Smooth muscle cell (in vitro differentiated cells): ENCODE results near the gene ZFP14. TPM values are rescaled to one million over a fixed set of nuclear protein-coding genes. Genes with fewer than 3 reads are reported as not detected.
A peak's percentile ranks its signal among the peaks of the same experiment; 100 is the strongest.

Experiments
- DNase-seq: peaks from one replicate; lab custom pipeline; 2025; ENCODE audit not compliant: unreplicated experiment; lab: John Stamatoyannopoulos, UW
- H2AFZ ChIP-seq: fragments of 200-600 bp; sonication (generic); 2 replicates; pipeline ENCODE4 v1.6.0; 2016; ENCODE audit warnings: antibody characterized with exemption, low read depth, mild to moderate bottlenecking
- H3F3A ChIP-seq: fragments of 200-600 bp; sonication (generic); 2 replicates; pipeline ENCODE4 v1.6.0; 2017; ENCODE audit warnings: antibody characterized with exemption, low read depth
- H3K27ac ChIP-seq: fragments of 200-600 bp; sonication (generic); 2 replicates; pipeline ENCODE4 v1.5.1; 2016; ENCODE audit warnings: low read depth, mild to moderate bottlenecking
- H3K27me3 ChIP-seq: fragments of 200-600 bp; sonication (generic); 2 replicates; pipeline ENCODE4 v1.6.1; 2016; ENCODE audit warnings: low read depth, mild to moderate bottlenecking
- H3K36me3 ChIP-seq: fragments of 200-600 bp; sonication (generic); 2 replicates; pipeline ENCODE4 v1.5.1; 2016; ENCODE audit warnings: low read depth
- H3K4me1 ChIP-seq: fragments of 200-600 bp; sonication (generic); 2 replicates; pipeline ENCODE4 v1.5.1; 2016; ENCODE audit warnings: low read depth
- H3K4me2 ChIP-seq: fragments of 200-600 bp; sonication (generic); 2 replicates; pipeline ENCODE4 v1.6.0; 2016; ENCODE audit warnings: mild to moderate bottlenecking
- H3K4me3 ChIP-seq: fragments of 200-600 bp; sonication (generic); 2 replicates; pipeline ENCODE4 v1.5.1; 2016; ENCODE audit warnings: mild to moderate bottlenecking
- H3K79me2 ChIP-seq: fragments of 200-600 bp; sonication (generic); 2 replicates; pipeline ENCODE4 v1.6.0; 2016; ENCODE audit warnings: low read depth, mild to moderate bottlenecking
- H3K9ac ChIP-seq: fragments of 200-600 bp; sonication (generic); 2 replicates; pipeline ENCODE4 v1.6.0; 2016; ENCODE audit warnings: low read depth
- H3K9me3 ChIP-seq: fragments of 200-600 bp; sonication (generic); replicated peaks from 2 replicates; pipeline ENCODE4 v1.5.1; 2016; ENCODE audit warnings: low read depth
- H4K20me1 ChIP-seq: fragments of 200-600 bp; sonication (generic); 2 replicates; pipeline ENCODE4 v1.6.0; 2016; ENCODE audit warnings: low read depth
- WGBS: methylation state at CpG from one replicate; pipeline ENCODE4 v1.1.7; 2016; ENCODE audit warnings: low lambda C conversion rate; 5-methylcytosine and 5-hydroxymethylcytosine counted together
- polyA plus RNA-seq: library from polyadenylated mRNA; unstranded; fragments of >200 nt; fragmentation: Nextera tagmentation; extraction: Ambion mirVana; gene quantifications from 2 replicates; pipeline ENCODE4 v1.2.1, GENCODE V29; 2016
- total RNA-seq: library from RNA; depleted of rRNA; stranded (reverse); fragments of >200 nt; gene quantifications from 2 replicates; pipeline ENCODE4 v1.2.3, GENCODE V29; 2014
- TF ChIP-seq, protein P1 (sequence below): fragments of 200-600 bp; sonication (generic); IDR thresholded peaks from 2 replicates; pipeline ENCODE4 v1.5.1; 2017; ENCODE audit warnings: borderline replicate concordance, mild to moderate bottlenecking, antibody characterized with exemption; ENCODE audit not compliant: insufficient read depth, poor library complexity, severe bottlenecking

The ZFP14 gene
- total and polyA plus RNA-seq, 2 experiments from 2014 or later = 1.3 to 2.0 TPM

DNA sequence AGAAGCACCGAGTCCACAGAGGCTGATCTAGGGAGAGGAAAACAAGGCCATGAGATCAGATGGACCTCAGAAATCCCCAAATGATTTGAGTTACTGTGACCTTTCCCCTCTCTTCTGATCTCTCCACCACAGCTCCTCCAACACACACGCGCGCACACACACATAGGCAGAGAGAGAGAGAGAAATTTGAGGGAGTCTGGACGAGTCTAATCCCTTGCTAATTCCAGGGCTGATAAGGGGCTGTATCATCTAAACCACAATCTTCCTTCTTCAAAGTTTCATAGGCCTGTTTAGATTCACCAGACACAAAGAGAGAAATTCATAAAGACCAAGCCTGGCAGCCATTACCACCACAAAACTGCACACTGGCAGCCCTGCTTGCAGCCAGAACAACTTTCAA, 30.8 kb upstream of the ZFP14 start:
- Histone ChIP-seq H3F3A (peaks cover 9% of the 10 kb centered on the region), H4K20me1 (peaks cover 68% of the 10 kb centered on the region), H3K4me3 (no peak overlapping the region), H3K79me2 (peaks cover 42% of the 10 kb centered on the region), H3K4me1 (no peaks in the 10 kb centered on the region), H3K9ac (no peak overlapping the region), H3K27ac (no peak overlapping the region), H2AFZ (no peak overlapping the region), H3K9me3 (no peaks in the 10 kb centered on the region), H3K4me2 (no peak overlapping the region), H3K27me3 (no peaks in the 10 kb centered on the region), H3K36me3 (peaks cover 43% of the 10 kb centered on the region)
- TF ChIP-seq, protein P1, sequence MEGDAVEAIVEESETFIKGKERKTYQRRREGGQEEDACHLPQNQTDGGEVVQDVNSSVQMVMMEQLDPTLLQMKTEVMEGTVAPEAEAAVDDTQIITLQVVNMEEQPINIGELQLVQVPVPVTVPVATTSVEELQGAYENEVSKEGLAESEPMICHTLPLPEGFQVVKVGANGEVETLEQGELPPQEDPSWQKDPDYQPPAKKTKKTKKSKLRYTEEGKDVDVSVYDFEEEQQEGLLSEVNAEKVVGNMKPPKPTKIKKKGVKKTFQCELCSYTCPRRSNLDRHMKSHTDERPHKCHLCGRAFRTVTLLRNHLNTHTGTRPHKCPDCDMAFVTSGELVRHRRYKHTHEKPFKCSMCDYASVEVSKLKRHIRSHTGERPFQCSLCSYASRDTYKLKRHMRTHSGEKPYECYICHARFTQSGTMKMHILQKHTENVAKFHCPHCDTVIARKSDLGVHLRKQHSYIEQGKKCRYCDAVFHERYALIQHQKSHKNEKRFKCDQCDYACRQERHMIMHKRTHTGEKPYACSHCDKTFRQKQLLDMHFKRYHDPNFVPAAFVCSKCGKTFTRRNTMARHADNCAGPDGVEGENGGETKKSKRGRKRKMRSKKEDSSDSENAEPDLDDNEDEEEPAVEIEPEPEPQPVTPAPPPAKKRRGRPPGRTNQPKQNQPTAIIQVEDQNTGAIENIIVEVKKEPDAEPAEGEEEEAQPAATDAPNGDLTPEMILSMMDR = no peak
- WGBS = 23% methylated on average over 5 of the region's 5 CpGs
- peak; percentile 0 for DNase-seq

DNA sequence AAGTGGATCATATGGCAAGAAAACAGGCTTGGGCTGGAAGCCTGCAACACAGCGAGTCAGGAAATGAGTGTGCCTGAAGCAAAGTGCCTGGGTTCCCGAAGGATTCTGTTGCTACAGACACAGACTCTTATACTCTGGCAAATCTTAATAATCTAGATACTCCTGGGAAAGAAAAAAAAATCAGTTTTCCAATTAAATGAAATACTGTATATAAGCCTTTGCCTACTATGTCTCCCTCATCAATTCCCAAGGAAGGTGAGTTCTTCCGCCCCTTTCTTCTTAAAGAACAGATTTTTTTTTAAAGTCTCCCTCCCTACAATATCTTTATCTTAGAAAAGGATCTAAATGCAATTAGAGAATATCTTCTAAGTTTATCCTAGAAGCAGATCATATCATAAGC, 29.1 kb upstream of the ZFP14 start:
- no peak overlapping the region for H2AFZ ChIP-seq
- no peak overlapping the region for H3K4me3 ChIP-seq
- H3K9ac ChIP-seq = no peak overlapping the region
- DNase-seq = no peak
- no peak overlapping the region for H3K27ac ChIP-seq
- peaks cover 27% of the 10 kb centered on the region for H3K79me2 ChIP-seq
- H3K4me2 ChIP-seq = no peak overlapping the region
- peaks cover 55% of the 10 kb centered on the region for H4K20me1 ChIP-seq
- peaks cover 9% of the 10 kb centered on the region for H3F3A ChIP-seq
- no peaks in the 10 kb centered on the region for H3K4me1 ChIP-seq
- peaks cover 53% of the 10 kb centered on the region for H3K36me3 ChIP-seq
- no peaks in the 10 kb centered on the region for H3K9me3 ChIP-seq
- TF ChIP-seq, protein P1 = no peak
- no peaks in the 10 kb centered on the region for H3K27me3 ChIP-seq
- 94% methylated on average over 3 of the region's 3 CpGs for WGBS

DNA sequence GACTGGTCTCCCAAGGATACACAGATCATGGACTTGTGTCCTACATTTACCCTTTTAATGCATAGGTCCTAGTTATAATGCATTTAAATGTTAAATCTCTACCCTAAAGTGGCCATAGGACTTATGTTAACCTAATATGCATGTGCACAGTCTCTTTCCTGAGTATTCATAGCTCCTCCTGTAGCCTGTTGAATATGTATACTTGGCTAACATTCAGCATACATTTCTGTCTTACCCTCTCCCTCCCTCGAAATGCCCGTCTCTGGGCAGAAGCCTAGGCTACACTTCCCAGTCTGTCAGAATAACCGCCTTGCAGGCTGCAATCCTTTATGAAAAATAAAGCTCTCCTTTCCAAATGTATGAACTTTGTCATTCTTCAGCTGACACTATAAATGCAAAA, 25.5 kb upstream of the ZFP14 start:
- H2AFZ ChIP-seq = no peak overlapping the region
- DNase-seq = no peak
- H3K36me3 ChIP-seq = peaks cover 73% of the 10 kb centered on the region
- no peak overlapping the region for H3K4me3 ChIP-seq
- H3F3A ChIP-seq = no peaks in the 10 kb centered on the region
- H3K79me2 ChIP-seq = peaks cover 12% of the 10 kb centered on the region
- H3K9me3 ChIP-seq = peaks cover 5% of the 10 kb centered on the region
- H3K27me3 ChIP-seq = no peaks in the 10 kb centered on the region
- H3K4me2 ChIP-seq = no peak overlapping the region
- H3K9ac ChIP-seq = no peak overlapping the region
- H3K4me1 ChIP-seq = no peaks in the 10 kb centered on the region
- TF ChIP-seq, protein P1 = no peak
- 96% methylated on average over 3 of the region's 3 CpGs for WGBS
- peaks cover 21% of the 10 kb centered on the region for H4K20me1 ChIP-seq
- H3K27ac ChIP-seq = no peak overlapping the region

DNA sequence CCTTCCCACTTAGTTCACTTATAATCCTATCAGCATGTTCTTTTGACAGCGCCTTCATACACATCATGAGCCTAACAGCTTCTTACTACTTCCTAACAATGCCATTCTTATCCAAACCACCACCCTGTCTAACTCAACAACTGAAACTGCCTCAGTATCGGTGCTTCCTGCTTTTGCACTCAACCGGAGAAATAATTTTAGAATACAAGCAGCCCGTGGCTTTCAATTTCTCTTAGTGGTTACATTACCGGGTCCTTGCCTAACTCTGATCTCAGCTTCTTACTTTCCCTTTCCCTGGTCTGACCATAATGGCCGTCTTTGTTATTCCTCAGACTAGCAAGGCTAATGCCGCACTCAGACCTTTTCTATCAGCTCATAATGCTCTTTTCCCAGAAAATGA, 22.5 kb upstream of the ZFP14 start:
- peaks cover 12% of the 10 kb centered on the region for H3K9me3 ChIP-seq
- no peak overlapping the region for H3K9ac ChIP-seq
- H3K36me3 ChIP-seq = peaks cover 68% of the 10 kb centered on the region
- DNase-seq = no peak
- no peak overlapping the region for H3K4me2 ChIP-seq
- 91% methylated on average over 7 of the region's 7 CpGs for WGBS
- H3K27ac ChIP-seq = no peak overlapping the region
- no peaks in the 10 kb centered on the region for H3K79me2 ChIP-seq
- H3K27me3 ChIP-seq = no peaks in the 10 kb centered on the region
- no peaks in the 10 kb centered on the region for H3K4me1 ChIP-seq
- no peaks in the 10 kb centered on the region for H3F3A ChIP-seq
- TF ChIP-seq, protein P1 = no peak
- H3K4me3 ChIP-seq = no peak overlapping the region
- no peak overlapping the region for H2AFZ ChIP-seq
- peaks cover 3% of the 10 kb centered on the region for H4K20me1 ChIP-seq
